NT2/D1 (cell line): Measurements from ENCODE around the gene GAREM1.

ENCODE experiments used
- SUZ12 ChIP-seq: IDR thresholded peaks from 2 replicates; pipeline ENCODE4 v1.6.1; 2011; ENCODE audit not compliant: insufficient read length, insufficient read depth; ENCODE audit errors: extremely low read depth
- ZNF274 ChIP-seq: IDR thresholded peaks from 2 replicates; pipeline ENCODE4 v1.6.1; 2011; ENCODE audit warnings: mild to moderate bottlenecking, low read depth, low read length

DNA sequence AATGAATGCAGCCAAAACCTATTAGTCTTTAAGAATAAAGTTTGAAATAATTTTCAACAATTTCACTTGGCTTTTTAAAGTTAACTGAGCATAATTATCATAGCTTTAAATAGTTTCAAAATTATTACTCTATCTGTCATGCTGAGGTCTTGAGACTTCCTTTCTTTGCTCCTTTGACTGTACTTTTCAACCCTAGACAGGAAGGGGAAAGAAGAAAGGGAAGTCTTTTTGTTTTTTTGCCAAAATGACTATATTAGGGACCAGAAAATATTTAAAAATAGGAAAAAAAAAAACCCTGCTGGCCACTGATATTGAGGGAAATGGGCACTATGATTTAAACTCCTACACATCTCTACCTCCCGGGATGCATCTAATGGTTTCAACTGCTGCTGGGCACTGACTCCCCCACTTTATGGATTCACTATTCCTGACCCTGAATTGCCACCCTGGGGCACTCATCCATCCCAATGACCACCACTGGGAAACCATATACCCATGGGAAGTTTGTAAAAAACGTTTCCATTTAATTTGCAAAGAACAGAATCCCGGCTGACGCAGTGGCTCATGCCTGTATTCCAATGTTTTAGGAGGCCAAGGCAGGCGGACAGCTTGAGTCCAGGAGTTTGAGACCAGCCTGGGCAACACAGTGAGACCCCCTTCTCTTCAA is 50.5 kb downstream of the GAREM1 start:
- TF ChIP-seq SUZ12 (no peak), ZNF274 (no peak)
